Keratinocyte (primary cell): Measurements from ENCODE around the gene ESRRB. TPM values are rescaled to one million over a fixed set of nuclear protein-coding genes. Genes with fewer than 3 reads are reported as not detected.
A peak's percentile ranks its signal among the peaks of the same experiment; 100 is the strongest.

ENCODE experiments used
- DNase-seq: peaks from one replicate; pipeline ENCODE4 v3.0.0-alpha.2; 2011; ENCODE audit warnings: low read depth, missing footprints, low spot score
- FAIRE-seq: peaks from 2 replicates; lab custom pipeline; 2011; peaks lifted over from hg19 to GRCh38; lab: Jason Lieb, UNC
- H2AFZ ChIP-seq: 2 replicates; pipeline ENCODE4 v1.6.0; 2012; ENCODE audit warnings: low read length, control low read depth, inconsistent platforms; ENCODE audit not compliant: control insufficient read depth
- H3K27ac ChIP-seq: 2 replicates; pipeline ENCODE4 v1.5.1; 2011; ENCODE audit warnings: low read length; ENCODE audit not compliant: control insufficient read depth, insufficient read depth
- H3K27me3 ChIP-seq: 3 replicates; pipeline ENCODE4 v1.6.0; 2011; ENCODE audit warnings: low read length; ENCODE audit not compliant: control insufficient read depth, insufficient read depth; ENCODE audit errors: extremely low read depth
- H3K36me3 ChIP-seq, 2 experiments: 2 replicates in 1 of 2; 3 replicates in 1 of 2; pipeline ENCODE4 v1.5.1; 2011; ENCODE audit warnings: low read length in 2 of 2, mild to moderate bottlenecking in 1 of 2; ENCODE audit not compliant: control insufficient read depth in 2 of 2, insufficient read depth in 2 of 2; ENCODE audit errors: extremely low read depth in 1 of 2
- H3K4me1 ChIP-seq: 3 replicates; pipeline ENCODE4 v1.5.1; 2011; ENCODE audit warnings: low read length; ENCODE audit not compliant: control insufficient read depth, insufficient read depth; ENCODE audit errors: extremely low read depth
- H3K4me2 ChIP-seq: 3 replicates; pipeline ENCODE4 v1.6.0; 2011; ENCODE audit warnings: low read depth, low read length; ENCODE audit not compliant: control insufficient read depth, insufficient read depth; ENCODE audit errors: extremely low read depth
- H3K4me3 ChIP-seq, 3 experiments: fragments of 200-600 bp in 1 of 3; sonication (generic) in 1 of 3; 2 replicates in 2 of 3; 3 replicates in 1 of 3; pipeline ENCODE4 v1.5.1; 2011 to 2016; ENCODE audit warnings: low read length in 3 of 3, mild to moderate bottlenecking in 3 of 3, control low read depth in 2 of 3, inconsistent platforms in 1 of 3, low read depth in 1 of 3, mixed read lengths in 1 of 3, mixed run types in 1 of 3, moderate library complexity in 1 of 3; ENCODE audit not compliant: control insufficient read depth in 2 of 3, insufficient read depth in 2 of 3; ENCODE audit errors: extremely low read depth in 1 of 3
- H3K79me2 ChIP-seq: 2 replicates; pipeline ENCODE4 v1.6.0; 2012; ENCODE audit warnings: low read length; ENCODE audit not compliant: control insufficient read depth, insufficient read depth
- H3K9ac ChIP-seq: 3 replicates; pipeline ENCODE4 v1.6.0; 2011; ENCODE audit warnings: low read length; ENCODE audit not compliant: control insufficient read depth, insufficient read depth; ENCODE audit errors: extremely low read depth
- H3K9me1 ChIP-seq: 3 replicates; pipeline ENCODE4 v1.6.0; 2011; ENCODE audit warnings: low read length; ENCODE audit not compliant: control insufficient read depth, insufficient read depth; ENCODE audit errors: extremely low read depth
- H3K9me3 ChIP-seq: 2 replicates; pipeline ENCODE4 v1.5.1; 2012; ENCODE audit warnings: low read depth, low read length; ENCODE audit not compliant: control insufficient read depth
- H4K20me1 ChIP-seq: 3 replicates; pipeline ENCODE4 v1.6.0; 2011; ENCODE audit warnings: low read length; ENCODE audit not compliant: control insufficient read depth, insufficient read depth; ENCODE audit errors: extremely low read depth
- CTCF ChIP-seq, 3 experiments: IDR thresholded peaks in 1 of 3; conservative IDR thresholded peaks in 1 of 3; optimal IDR thresholded peaks in 1 of 3; 2 replicates in 2 of 3; 3 replicates in 1 of 3; pipeline versions ENCODE3 to v1.5.1; 2011; ENCODE audit warnings: low read length in 3 of 3, mild to moderate bottlenecking in 3 of 3, moderate library complexity in 2 of 3, control low read depth in 1 of 3, inconsistent platforms in 1 of 3; ENCODE audit not compliant: insufficient read depth in 2 of 3; ENCODE audit errors: extremely low read depth in 1 of 3
- EZH2 ChIP-seq: IDR thresholded peaks from one replicate; pipeline ENCODE4 v1.6.1; 2012; ENCODE audit warnings: inconsistent platforms, mild to moderate bottlenecking, low read length, moderate library complexity
- dilution Hi-C: fragments of 300-500 bp; cut with MboI; formaldehyde crosslinking; loops from one replicate; pipeline ENCODE4 v1.7.0; 2020; ENCODE audit warnings: low sequenced_read_pairs; ENCODE audit not compliant: extremely low pct_ligation_motif_present
- polyA plus RNA-seq, 5 experiments: library from polyadenylated mRNA; depleted of rRNA in 3 of 5; stranded (reverse) in 3 of 5; stranded (forward) in 1 of 5; unstranded in 1 of 5; fragments of >200 nt; gene quantifications; 1 replicate in 1 of 5; 2 replicates in 3 of 5; 3 replicates in 1 of 5; pipeline versions ENCODE4 v1.2.1 to v1.2.3, GENCODE V29; 2011 to 2012; ENCODE audit warnings: missing spikeins in 2 of 5, low read depth in 1 of 5, low replicate concordance in 1 of 5

The ESRRB gene
- polyA plus RNA-seq, 1 donor (not counting 4 experiments of a cell fraction or from before 2014, with no cell fraction given), result 0.01 TPM

DNA sequence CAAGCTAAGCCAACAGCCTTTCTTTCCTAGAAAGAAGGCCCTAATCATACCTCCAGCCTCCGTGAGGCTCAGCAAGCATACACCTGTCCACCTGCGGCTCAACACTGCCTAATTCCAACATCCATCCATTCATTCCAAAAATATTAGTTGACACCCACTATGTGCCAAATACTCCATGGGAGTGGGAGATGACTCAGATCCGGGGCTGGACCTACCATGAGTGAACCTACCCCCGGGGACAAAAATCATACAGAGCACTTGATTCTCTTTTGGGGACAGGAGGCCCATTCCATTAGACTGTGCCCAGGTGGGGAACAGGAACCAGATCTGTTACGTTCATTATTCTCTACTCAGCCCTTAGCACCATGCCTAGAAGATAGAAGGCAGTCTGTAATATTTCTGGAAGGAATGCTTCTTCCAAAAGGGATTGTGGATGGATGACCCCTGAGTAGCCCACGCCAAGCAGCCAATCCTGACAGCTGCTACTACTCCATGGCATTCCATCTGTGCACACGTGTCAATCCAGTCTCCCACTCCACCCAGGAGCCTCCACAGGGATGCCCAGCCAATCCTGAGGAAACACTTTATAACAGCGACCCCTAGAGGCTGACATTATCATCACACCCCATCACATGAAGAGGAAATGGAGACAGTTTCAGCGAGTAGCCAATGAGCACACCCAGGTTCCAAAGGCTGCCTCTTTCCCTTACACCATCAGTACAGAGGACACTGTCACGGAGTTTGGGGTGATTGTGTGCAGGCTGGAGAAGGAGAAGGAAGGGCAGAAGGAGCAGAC is 170.7 kb downstream of the ESRRB start:
- Histone ChIP-seq H4K20me1 (no peaks in the 10 kb centered on the region), H3K79me2 (no peaks in the 10 kb centered on the region), H3K9me3 (no peaks in the 10 kb centered on the region), H2AFZ (peak overlapping the region; percentile 77), H3K4me1 (peaks cover 38% of the 10 kb centered on the region), H3K27me3 (no peaks in the 10 kb centered on the region), H3K36me3 (no peaks in the 10 kb centered on the region), H3K4me2 (peak overlapping the region; percentile 61), H3K9me1 (no peaks in the 10 kb centered on the region), H3K27ac (peak overlapping the region; percentile 46), H3K9ac (no peak overlapping the region), H3K4me3 (no peak overlapping the region)
- no peak for TF ChIP-seq EZH2
- TF ChIP-seq CTCF (optimal IDR thresholded peaks at IDR 0.05 in 1 of 3, IDR thresholded peaks at IDR 0.05 in 1 of 3, conservative IDR thresholded peaks at IDR 0.05 in 1 of 3; ENCODE audit: extremely low read depth in 1 of 3, insufficient read depth in 2 of 3, low read length in 3 of 3), result peak; percentile 76 to 94 (median 77)
- FAIRE-seq, result peak; percentile 94
- dilution Hi-C loops, result no loop called here
- DNase-seq, result peak; percentile 73

GRCh38 chr14:76547831-76548230 is 171.9 kb downstream of the ESRRB start:
- TF ChIP-seq CTCF (optimal IDR thresholded peaks at IDR 0.05 in 1 of 3, IDR thresholded peaks at IDR 0.05 in 1 of 3, conservative IDR thresholded peaks at IDR 0.05 in 1 of 3; ENCODE audit: extremely low read depth in 1 of 3, insufficient read depth in 2 of 3, low read length in 3 of 3) (no peak), EZH2 (no peak)
- FAIRE-seq (no peak), DNase-seq (no peak)
- H4K20me1 ChIP-seq, result no peaks in the 10 kb centered on the region
- no peak overlapping the region for H3K27ac ChIP-seq
- no peaks in the 10 kb centered on the region for H3K27me3 ChIP-seq
- dilution Hi-C loops, result no loop called here
- H3K79me2 ChIP-seq, result no peaks in the 10 kb centered on the region
- H3K4me2 ChIP-seq, result no peak overlapping the region
- no peak overlapping the region for H3K9ac ChIP-seq
- H3K4me1 ChIP-seq, result peaks cover 42% of the 10 kb centered on the region
- H3K9me1 ChIP-seq, result no peaks in the 10 kb centered on the region
- no peak overlapping the region for H2AFZ ChIP-seq
- H3K9me3 ChIP-seq, result no peaks in the 10 kb centered on the region
- no peaks in the 10 kb centered on the region for H3K36me3 ChIP-seq
- no peak overlapping the region for H3K4me3 ChIP-seq
